Suprapubic skin (tissue), 4 donors: ENCODE data around the gene COL23A1.

Source experiments
- EP300 ChIP-seq: sonication (generic); formaldehyde crosslinking; IDR thresholded peaks from one replicate; pipeline ENCODE4 v1.6.1; 2017; ENCODE audit warnings: antibody characterized with exemption
- POLR2AphosphoS5 ChIP-seq, 3 donors: sonication (generic); formaldehyde crosslinking; IDR thresholded peaks; one replicate each; pipeline ENCODE4 v1.6.1; 2017; ENCODE audit warnings: antibody characterized with exemption in 3 of 3
- TF ChIP-seq, protein P1 (sequence below), 2 donors: fragments of 200-600 bp in 1 of 2; fragments of 450-650 bp in 1 of 2; sonication (generic) in 1 of 2; IDR thresholded peaks; one replicate each; pipeline ENCODE4 v1.5.1; 2016 to 2019; ENCODE audit warnings: antibody characterized with exemption in 2 of 2, mild to moderate bottlenecking in 1 of 2, moderate library complexity in 1 of 2

DNA sequence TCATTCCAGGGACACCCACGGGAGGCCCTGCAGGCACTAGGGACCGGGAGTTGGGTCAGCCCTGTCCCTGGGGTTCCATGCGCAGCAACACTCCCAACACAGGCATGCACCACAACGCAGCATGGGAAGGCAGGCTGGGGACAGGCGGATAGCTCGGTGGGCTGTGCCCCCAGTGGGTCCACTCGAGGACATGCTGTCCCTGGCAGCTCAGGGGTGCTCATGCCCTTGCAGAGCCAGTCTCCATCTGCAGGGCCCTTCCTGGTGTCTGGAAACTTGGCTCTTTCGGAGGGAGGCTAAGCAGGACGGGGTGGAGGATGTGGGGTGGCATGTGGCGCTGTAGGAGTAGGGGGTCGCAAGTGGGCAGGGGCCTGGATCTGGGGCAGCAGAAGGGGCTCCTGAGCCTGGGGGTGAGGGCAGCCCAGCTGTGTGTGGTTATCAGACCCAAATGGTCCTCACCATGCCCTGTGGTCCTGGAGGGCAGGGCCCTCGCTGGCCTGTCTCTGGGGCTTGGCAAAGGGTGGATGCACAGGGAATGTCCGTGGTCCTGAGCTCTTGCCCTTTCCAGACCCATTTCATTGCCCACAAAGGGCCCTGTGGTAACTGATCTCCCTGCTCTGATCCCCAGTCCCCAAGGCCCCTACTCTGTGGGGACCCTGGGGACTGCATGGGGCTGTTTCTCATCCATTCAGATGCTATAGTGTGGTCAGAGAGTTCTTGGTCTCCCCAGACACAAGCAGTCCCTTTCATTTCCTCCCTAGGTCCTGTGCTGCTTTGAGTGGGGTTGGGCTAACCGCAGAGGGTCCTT lies 267.3 kb downstream of the COL23A1 start:
- TF ChIP-seq, protein P1, sequence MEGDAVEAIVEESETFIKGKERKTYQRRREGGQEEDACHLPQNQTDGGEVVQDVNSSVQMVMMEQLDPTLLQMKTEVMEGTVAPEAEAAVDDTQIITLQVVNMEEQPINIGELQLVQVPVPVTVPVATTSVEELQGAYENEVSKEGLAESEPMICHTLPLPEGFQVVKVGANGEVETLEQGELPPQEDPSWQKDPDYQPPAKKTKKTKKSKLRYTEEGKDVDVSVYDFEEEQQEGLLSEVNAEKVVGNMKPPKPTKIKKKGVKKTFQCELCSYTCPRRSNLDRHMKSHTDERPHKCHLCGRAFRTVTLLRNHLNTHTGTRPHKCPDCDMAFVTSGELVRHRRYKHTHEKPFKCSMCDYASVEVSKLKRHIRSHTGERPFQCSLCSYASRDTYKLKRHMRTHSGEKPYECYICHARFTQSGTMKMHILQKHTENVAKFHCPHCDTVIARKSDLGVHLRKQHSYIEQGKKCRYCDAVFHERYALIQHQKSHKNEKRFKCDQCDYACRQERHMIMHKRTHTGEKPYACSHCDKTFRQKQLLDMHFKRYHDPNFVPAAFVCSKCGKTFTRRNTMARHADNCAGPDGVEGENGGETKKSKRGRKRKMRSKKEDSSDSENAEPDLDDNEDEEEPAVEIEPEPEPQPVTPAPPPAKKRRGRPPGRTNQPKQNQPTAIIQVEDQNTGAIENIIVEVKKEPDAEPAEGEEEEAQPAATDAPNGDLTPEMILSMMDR (IDR thresholded peaks at IDR 0.05), result no peak
- TF ChIP-seq EP300 (no peak), POLR2AphosphoS5 (IDR thresholded peaks at IDR 0.05) (no peak)
